ENCODE data around the gene TEAD4. TPM values are rescaled to one million over a fixed set of nuclear protein-coding genes. Genes with fewer than 3 reads are reported as not detected.

The TEAD4 gene
- total RNA-seq, 1 donor from 2014 or later, result 30.0 TPM

- Mint-ChIP-seq H3K9me3 (ENCODE audit: unreplicated experiment) (no peaks in the 10 kb centered on the region), H3K4me1 (ENCODE audit: unreplicated experiment) (peaks cover 5% of the 10 kb centered on the region), H3K36me3 (ENCODE audit: unreplicated experiment) (peaks cover 2% of the 10 kb centered on the region), H3K4me3 (ENCODE audit: unreplicated experiment) (no peak overlapping the region), H3K27ac (ENCODE audit: unreplicated experiment) (no peak overlapping the region), H3K27me3 (ENCODE audit: unreplicated experiment) (peaks cover 2% of the 10 kb centered on the region)
- no peak for TF ChIP-seq CTCF (IDR thresholded peaks at IDR 0.05)
- DNase-seq (ENCODE audit: extremely low spot score, unreplicated experiment), result no peak
Observed at GRCh38 chr12:3047961-3048360, 88.8 kb downstream of the TEAD4 start.

- peaks cover 5% of the 10 kb centered on the region for H3K4me1 Mint-ChIP-seq (ENCODE audit: unreplicated experiment)
- no peak overlapping the region for H3K27ac Mint-ChIP-seq (ENCODE audit: unreplicated experiment)
- no peak for TF ChIP-seq CTCF (IDR thresholded peaks at IDR 0.05)
Observed at GRCh38 chr12:3048540-3048939, 89.3 kb downstream of the TEAD4 start.

GRCh38 chr12:3049176-3049575, 90.0 kb downstream of the TEAD4 start:
- H3K9me3 Mint-ChIP-seq (ENCODE audit: unreplicated experiment), result no peaks in the 10 kb centered on the region
- no peak overlapping the region for H3K27ac Mint-ChIP-seq (ENCODE audit: unreplicated experiment)
- peaks cover 2% of the 10 kb centered on the region for H3K36me3 Mint-ChIP-seq (ENCODE audit: unreplicated experiment)
- H3K4me3 Mint-ChIP-seq (ENCODE audit: unreplicated experiment), result no peak overlapping the region
- peaks cover 2% of the 10 kb centered on the region for H3K27me3 Mint-ChIP-seq (ENCODE audit: unreplicated experiment)
- no peak for DNase-seq (ENCODE audit: extremely low spot score, unreplicated experiment)
- no peak for TF ChIP-seq CTCF (IDR thresholded peaks at IDR 0.05)
- peaks cover 5% of the 10 kb centered on the region for H3K4me1 Mint-ChIP-seq (ENCODE audit: unreplicated experiment)

More at GRCh38 chr12:3048540-3048939, 89.3 kb downstream of the TEAD4 start:
- peaks cover 2% of the 10 kb centered on the region for H3K27me3 Mint-ChIP-seq (ENCODE audit: unreplicated experiment)
- no peaks in the 10 kb centered on the region for H3K9me3 Mint-ChIP-seq (ENCODE audit: unreplicated experiment)
- DNase-seq (ENCODE audit: extremely low spot score, unreplicated experiment), result no peak
- H3K4me3 Mint-ChIP-seq (ENCODE audit: unreplicated experiment), result no peak overlapping the region
- H3K36me3 Mint-ChIP-seq (ENCODE audit: unreplicated experiment), result peaks cover 2% of the 10 kb centered on the region

- no peaks in the 10 kb centered on the region for H3K9me3 Mint-ChIP-seq (ENCODE audit: unreplicated experiment)
- TF ChIP-seq CTCF (IDR thresholded peaks at IDR 0.05), result no peak
- no peak overlapping the region for H3K27ac Mint-ChIP-seq (ENCODE audit: unreplicated experiment)
- no peak for DNase-seq (ENCODE audit: extremely low spot score, unreplicated experiment)
- peaks cover 5% of the 10 kb centered on the region for H3K4me1 Mint-ChIP-seq (ENCODE audit: unreplicated experiment)
- H3K4me3 Mint-ChIP-seq (ENCODE audit: unreplicated experiment), result no peak overlapping the region
- peaks cover 2% of the 10 kb centered on the region for H3K27me3 Mint-ChIP-seq (ENCODE audit: unreplicated experiment)
- H3K36me3 Mint-ChIP-seq (ENCODE audit: unreplicated experiment), result peaks cover 2% of the 10 kb centered on the region
Observed at GRCh38 chr12:3049611-3050249, 90.5 kb downstream of the TEAD4 start.

GRCh38 chr12:3054374-3054773, 95.2 kb downstream of the TEAD4 start:
- no peak for DNase-seq (ENCODE audit: extremely low spot score, unreplicated experiment)
- H3K4me1 Mint-ChIP-seq (ENCODE audit: unreplicated experiment), result peaks cover 6% of the 10 kb centered on the region
- no peaks in the 10 kb centered on the region for H3K36me3 Mint-ChIP-seq (ENCODE audit: unreplicated experiment)
- peaks cover 2% of the 10 kb centered on the region for H3K27me3 Mint-ChIP-seq (ENCODE audit: unreplicated experiment)
- H3K27ac Mint-ChIP-seq (ENCODE audit: unreplicated experiment), result no peak overlapping the region
- H3K4me3 Mint-ChIP-seq (ENCODE audit: unreplicated experiment), result no peak overlapping the region
- H3K9me3 Mint-ChIP-seq (ENCODE audit: unreplicated experiment), result no peaks in the 10 kb centered on the region
- no peak for TF ChIP-seq CTCF (IDR thresholded peaks at IDR 0.05)
